Left lobe of liver (tissue), 2 donors: ENCODE measurements around the gene BEST4. TPM values are rescaled to one million over a fixed set of nuclear protein-coding genes. Genes with fewer than 3 reads are reported as not detected.
A peak's percentile ranks its signal among the peaks of the same experiment; 100 is the strongest.
"Not testable (repeated sequence)": the region's sequence is repeated elsewhere in the genome, so short reads cannot be mapped to it uniquely, and the experiment has no call there.

Experiments
- ATAC-seq: fragments of 200-7000 bp; cut with Tn5 transposase; one replicate; pipeline ENCODE4 v1.9.1; 2020; ENCODE audit warnings: mild to moderate bottlenecking, moderate library complexity
- DNase-seq: peaks from one replicate; pipeline ENCODE4 v3.0.0-alpha.2; 2020; ENCODE audit warnings: low spot score
- total RNA-seq: library from RNA; stranded (reverse); gene quantifications from one replicate; pipeline ENCODE4 v1.2.1, GENCODE V29; 2021
- donor health status: DM: no; HTN: no; CAD: no; lungs with moderate emphysema.
- donor health status: DM: no; HTN: yes; CAD: no.

Gene BEST4
- total RNA-seq, 1 donor from 2014 or later = 0.10 TPM

DNA sequence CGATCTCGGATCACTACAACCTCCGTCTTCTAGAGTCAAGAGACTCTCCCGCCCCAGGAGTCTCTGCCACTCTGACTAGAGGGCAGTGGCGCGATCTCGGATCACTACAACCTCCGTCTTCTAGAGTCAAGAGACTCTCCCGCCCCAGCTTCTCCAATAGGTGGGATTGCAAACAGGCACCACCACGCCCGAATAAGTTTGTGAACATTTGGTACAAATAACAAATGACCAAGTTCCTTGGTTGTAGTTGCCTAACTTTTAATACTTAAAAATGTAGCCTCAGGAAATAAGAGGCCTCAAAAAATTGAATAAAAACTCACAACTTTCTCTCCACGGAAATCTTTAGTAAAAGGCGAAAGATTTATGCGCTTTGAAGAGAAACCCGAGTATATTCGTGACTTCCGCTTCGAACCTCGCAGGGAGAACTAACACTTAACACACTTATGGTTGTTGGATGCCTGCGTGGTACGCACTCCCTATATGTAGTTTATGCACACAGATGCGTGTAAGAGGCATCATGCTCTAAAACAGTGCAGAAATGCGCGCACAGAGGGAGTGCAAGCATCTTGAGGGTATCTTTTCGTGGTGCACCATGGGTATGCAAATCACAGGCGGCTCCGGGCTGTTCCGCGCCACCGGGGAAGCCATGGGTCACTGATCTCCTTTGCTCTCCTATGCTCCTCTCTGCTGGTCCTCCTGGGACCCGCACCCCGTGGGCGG is 31.8 kb upstream of the BEST4 start:
- DNase-seq = peak; percentile 85
- ATAC-seq = peak; percentile 91

DNA sequence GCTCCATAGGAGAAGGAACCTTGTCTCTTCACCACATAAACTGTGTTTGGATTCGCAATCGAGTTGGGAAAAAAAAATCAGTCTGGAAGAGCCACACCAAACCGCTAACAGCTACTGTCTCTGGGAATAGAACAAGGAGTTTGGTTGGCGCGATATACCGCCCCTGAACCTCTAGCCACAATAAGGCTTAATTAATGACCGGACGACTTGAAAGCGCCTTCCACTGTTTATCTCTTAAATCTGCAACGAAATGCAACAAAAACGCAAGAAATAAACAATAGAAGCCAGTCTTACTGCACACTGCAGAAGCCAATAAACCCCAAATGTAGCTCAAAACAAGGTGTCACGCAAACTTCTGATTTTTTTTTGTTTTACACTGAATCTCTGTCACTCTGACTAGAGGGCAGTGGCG is 31.2 kb upstream of the BEST4 start:
- peak; percentile 19 for ATAC-seq
- DNase-seq = no peak

DNA sequence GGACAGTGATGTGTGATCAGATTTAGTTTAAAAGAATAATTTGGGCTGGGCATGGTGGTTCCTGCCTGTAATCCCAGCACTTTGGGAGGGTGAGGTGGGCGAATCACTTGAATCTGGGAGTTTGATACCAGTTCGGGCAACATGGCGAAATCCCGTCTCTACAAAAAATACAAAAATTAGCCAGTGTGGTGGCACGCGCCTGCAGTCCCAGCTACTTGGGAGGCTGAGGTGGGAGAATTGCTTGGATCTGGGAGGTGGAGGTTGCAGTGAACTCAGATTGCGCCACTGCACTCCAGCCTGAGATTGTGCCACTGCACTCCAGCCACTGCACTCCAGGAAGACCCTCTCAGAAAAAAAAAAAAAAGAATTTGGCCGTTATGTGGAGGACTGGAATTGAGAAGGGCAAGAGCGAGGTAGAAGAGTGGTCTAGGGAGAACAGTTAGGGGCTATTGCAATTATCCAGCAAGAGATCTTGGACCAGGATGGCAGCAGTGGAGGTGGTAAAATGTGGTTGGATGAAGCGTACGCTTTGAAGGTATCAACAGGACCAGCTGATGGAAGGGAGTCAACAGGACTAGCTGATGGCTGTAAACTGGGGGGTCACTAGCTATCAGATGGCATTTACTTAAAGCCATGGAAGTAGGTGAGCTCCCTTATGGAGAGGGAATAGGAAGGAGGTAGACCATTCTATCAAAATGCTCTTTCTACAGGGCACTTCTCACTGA is 30.0 kb upstream of the BEST4 start:
- no peak for ATAC-seq
- DNase-seq = no peak

DNA sequence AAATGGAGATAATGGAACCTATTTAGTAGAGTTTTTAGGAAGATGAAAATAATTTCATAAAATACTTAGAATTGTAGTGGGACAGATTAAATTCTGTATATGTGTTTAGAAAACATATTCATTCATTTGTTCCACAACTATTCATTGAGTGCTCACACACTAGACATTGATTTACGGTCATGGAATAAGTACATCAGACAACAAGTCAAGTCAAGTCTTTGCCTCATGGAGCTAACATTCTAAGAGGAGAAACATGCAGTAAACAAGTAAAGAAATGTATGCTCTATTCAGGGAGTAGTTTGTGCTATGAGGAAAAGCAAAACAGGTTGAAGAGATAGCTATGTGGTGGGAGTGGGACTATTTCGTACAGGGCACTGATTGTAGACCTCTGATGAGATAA is 29.3 kb upstream of the BEST4 start:
- ATAC-seq = no peak
- no peak for DNase-seq

DNA sequence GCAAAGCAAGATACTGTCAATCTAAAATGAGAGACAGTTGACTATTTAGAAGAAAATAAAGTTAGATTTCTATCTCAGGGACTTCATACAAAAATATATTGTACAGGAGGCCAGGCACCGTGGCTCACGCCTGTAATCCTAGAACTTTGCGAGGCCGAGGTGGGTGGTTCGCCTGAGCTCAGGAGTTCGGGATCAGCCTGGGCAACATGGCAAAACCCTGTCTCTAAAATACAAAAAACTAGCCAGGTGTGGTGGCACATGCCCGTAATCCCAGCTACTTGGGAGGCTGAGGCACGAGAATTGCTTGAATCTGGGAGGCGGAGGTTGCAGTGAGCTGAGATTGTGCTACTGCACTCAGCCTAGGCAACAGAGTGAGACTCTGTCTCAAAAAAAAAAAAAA is 28.0 kb upstream of the BEST4 start:
- DNase-seq, ATAC-seq: not testable (repeated sequence)

DNA sequence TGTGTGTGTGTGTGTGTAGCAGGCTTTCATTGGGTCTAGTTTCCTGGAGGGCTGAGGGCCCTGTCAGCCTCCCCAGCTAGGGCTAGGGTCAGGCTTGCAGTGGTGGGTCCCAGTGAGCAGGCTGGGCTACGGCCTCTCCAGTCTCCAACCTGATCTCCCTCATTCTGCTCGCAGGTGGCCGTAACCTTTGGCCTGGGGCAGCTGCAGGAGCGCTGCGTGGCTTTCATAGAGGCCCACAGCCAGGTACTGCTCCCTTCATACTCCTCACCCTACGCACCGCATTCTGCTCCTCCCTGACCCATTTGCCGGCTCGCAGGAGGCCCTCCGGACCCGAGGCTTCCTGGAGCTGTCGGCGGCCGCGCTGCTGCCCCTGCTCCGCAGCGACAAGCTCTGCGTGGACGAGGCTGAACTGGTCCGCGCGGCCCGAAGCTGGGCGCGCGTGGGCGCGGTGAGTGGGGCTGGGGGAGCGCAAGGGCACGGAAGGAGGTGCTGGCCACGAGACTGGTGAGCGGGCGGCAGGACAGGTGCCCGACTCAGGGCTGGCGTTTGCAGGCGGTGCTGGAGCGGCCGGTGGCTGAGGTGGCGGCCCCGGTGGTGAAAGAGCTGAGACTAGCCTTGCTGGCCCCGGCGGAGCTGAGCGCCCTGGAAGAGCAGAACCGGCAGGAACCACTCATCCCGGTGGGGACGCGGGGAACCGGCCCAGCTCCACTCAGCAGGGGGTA is 25.0 kb upstream of the BEST4 start:
- peak; percentile 67 for ATAC-seq
- peak; percentile 72 for DNase-seq

DNA sequence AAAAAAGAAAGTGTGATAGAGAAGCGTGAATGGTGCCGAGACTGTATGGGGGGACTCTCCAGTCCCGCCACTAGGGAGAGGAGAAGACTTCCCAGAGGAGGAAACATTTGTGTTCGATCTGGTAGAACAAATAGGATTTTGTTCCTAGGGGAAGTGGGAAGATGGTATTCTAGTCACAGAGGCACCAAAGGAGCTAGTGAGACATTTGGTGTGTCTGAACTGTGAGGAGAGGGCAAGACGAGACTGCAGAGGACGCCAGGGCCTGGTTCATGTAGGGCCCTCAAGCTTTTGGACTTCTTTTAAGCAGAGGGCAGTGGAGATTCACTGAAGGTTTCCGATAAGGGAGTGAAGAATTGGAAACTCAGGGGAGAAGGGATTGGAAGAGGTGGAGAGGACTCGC is 23.3 kb upstream of the BEST4 start:
- ATAC-seq (no peak), DNase-seq (no peak)

DNA sequence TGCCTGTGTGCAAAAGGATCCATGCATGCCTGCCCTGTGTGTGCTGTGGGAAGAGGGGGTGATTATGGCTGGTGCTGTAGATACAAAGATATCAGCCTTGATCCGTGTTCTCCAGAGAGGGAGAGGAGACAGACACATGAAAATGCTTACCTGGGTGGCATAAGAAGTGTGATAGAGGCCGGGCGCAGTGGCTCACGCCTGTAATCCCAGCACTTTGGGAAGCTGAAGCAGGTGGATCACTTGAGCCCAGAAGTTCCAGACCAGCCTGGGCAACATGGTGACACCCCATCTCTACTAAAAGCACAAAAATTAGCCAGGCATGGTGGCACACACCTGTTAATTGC is 22.8 kb upstream of the BEST4 start:
- DNase-seq, ATAC-seq: not testable (repeated sequence)

DNA sequence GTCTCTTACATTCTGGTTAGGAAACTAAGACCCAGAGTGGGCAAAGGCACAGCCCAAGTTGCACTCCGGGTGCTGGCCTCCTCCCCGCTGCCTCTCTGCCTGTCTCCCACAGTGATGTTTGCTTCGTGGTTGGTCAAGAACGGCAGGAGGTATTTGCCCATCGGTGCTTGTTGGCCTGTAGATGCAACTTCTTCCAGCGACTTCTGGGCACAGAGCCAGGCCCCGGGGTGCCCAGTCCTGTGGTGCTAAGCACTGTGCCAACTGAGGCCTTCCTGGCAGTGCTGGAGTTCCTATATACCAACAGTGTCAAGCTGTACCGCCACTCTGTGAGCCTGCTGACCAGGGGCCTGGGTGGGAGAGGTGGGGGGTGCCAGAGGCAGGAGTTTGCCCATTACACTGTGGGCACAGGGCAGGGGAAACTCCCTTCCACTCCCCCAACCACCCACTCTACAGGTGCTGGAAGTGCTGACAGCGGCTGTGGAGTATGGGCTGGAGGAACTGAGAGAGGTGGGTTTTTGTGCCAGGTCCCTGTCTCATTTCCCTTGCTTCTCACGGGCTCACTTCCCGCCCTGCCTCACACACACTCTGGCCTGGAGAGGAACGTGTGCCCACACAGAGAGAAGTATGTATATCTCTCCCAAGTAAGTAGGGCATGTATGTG is 22.3 kb upstream of the BEST4 start:
- ATAC-seq (no peak), DNase-seq (no peak)

DNA sequence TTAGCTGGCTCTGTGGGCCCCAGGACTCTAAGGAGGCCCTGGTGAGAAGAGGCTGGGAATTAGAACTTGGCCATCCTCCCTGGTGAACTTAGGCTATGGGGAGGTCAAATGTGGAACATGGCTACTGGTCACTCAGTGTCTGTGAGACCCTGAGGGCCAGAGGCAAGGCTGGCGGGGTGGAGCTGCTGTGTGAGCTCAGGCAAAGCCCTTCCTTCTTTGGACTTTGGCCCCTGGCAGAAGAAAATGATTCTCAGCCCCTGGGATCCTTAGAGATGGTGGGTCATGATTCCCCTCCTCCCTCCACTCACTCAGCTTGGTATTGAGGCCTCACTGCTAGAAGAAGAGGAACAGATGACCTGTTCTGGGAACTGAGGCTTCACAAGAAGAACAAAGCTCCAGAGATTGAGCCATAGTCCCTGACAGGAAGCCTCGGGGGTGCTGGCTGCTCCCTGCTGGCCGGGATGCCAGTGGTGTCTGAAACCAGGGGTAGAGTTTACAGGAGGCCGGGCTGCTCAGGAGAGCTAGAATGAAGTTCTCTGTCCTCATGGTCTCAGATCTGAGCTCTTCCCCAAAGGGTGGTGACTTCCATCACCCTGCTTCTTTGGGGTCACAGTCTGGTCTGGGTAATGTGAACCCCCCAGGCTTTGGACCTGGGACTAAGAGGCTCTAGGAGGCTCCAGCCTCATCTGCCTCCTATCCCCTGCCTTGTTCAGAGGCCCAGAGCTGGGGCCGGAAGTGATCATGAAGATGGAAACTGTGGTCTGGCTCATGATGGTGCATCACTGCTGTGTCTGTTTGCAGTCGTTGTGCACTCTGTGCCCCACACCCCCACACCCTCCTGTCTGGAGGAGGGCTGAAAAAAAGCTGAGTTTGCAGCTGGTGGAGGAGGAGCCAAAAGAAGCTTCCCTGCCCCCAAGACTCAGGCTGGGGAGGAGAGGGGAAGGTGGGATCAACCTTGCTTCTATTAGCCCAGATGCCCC is 21.3 kb upstream of the BEST4 start:
- ATAC-seq (no peak), DNase-seq (no peak)

DNA sequence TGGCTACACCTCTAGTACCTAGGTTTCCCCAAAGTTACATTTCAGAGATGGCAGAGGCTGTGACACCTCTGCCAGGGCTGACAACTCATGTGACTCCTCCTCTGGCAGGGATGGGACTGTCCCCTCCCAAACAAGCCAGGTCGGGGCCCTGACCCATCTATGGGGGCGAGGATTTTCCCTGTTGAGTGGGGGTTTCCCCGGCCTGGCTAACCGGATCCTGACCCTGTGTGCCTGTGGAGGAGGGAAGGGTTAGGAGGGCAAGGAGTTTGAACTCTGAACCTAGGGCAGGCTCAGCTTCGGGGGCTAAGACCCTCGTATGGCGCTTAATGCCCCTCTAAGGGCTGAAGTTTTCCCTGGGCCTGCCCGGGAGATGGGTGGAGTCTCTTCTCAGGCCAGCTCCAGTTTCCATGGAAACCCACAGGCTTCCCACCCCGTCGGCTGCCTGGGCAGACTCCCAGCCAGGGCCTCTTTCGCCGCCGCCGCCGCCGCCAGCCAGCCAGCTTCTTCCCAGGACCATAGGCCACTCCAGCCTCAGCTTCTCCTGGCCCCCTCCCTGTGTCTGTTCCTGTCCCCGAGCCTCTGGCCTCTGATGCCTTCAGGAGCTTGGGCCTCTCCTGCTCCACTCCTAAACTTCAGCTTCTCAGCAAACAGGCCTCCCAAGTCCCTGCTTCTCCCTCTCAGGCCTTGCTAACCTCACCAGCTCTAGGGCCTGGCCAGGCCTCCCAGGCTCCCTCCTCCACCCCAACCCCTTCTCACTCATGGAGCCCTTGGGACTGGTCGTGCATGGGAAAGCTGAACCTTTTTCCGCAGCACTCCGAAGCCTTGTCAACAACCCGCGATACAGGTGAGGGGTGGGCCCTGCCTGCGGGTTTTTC is 20.3 kb upstream of the BEST4 start, which contains the start of gene BTBD19:
BTBD19 (plus strand) TSS at position 461 of the 875 bp plus-strand sequence; CDS start at position 759, 298 bp downstream.
- peak; percentile 84 for DNase-seq
- peak; percentile 53 for ATAC-seq

DNA sequence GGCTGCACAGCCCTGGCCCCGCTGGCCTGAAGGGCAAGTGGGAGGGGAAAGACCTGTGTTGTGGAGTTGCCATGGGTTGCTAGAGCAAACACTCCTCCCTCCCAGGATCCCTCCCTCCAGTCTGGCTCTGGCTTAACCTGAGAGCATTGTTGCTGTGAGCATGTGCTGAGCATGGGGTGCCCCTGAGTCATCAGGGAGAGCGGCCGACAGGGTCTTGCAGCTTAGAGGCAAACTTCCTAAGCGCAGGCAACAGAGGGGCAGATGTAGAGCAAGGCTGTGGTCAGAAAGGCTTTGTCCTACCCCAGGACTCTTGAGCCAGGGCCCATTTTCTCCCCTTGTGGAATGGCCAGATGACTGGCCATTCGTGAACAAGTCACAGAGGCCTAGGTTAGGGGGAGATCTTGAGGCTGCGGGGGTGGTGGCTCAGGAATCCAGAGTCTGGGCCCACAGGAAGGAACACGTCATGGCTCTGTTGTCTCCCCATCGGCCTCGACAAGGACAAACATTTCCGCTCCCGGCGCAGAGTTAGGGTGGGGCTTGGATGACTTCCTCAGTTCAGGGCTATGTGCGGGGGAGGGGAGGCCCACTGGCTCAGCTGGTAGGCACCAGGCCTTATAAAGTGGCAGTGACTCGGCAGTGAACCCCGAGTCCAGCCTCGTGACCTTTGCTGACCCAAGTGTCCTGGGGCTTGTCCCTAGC is 19.5 kb upstream of the BEST4 start:
- peak; percentile 95 for DNase-seq
- ATAC-seq = peak; percentile 83

DNA sequence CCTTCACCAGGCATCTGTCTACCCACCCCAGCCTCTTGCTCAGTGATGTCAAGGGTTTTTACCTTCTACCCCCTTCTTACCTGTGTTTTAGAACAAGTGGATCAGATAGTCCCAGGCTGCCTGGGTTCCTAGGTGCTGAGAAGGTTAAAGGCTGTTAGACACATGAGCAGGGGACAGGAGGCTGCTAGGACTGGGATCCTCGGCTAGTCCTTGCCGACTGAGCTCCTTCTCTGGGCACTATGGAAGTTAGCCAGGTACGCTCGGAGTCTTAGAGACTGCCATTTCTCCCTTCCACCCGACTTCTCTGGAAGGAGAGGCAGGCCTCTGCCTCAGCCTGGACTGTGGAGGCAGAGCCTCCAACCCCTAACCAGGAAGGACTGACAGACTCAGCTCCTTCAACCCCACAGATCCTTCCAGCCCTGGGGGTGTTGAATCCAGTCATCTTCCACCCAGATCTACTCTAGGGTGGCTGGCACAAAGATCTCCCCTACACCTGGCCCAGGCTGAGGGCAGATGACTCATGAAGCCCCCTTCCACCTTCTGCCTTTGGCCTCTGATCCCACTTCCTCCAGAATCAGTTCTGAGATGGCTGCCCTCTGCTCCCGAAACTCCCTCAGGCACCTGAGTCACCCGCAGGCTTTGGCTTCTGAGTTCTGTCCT is 18.9 kb upstream of the BEST4 start, which contains the start of gene DYNLT4:
DYNLT4 (minus strand) TSS at position 648 of the 660 bp plus-strand sequence. CDS start 683 bp downstream, outside the sequence.
- ATAC-seq (no peak), DNase-seq (no peak)

DNA sequence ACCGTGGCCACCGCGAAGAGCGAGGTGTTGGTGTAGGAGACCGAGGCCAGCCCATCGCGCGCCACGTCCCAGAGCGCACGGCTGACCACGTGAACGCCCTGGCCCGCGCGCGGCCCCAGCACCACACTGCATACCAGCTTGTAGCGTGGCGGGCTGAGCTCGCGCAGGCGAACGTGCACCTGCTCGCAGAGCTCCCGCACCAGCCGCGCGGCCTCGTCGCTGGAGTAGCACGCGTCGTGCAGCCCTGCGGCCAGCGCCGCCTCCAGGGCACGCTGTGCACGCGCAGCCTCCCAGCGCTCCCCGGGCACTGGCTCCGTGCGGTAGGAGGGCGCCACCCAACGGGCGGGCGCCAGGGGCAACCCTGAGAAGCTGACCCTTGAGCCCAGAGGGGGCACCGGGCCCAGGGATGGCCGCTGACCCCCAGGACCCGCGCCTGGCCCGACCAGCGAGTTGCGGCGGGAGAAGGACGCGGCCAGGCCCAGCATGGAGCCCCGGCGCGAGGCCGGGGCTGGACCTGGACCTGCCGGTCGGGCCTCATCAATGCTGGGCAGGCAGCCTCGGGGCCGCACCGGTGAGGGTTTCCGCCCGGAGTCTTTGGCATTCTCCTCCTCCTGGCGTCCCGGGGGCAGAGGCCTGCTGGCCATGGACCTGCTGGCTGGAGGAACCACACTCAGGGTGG is 18.2 kb upstream of the BEST4 start:
- DNase-seq (no peak), ATAC-seq (no peak)

DNA sequence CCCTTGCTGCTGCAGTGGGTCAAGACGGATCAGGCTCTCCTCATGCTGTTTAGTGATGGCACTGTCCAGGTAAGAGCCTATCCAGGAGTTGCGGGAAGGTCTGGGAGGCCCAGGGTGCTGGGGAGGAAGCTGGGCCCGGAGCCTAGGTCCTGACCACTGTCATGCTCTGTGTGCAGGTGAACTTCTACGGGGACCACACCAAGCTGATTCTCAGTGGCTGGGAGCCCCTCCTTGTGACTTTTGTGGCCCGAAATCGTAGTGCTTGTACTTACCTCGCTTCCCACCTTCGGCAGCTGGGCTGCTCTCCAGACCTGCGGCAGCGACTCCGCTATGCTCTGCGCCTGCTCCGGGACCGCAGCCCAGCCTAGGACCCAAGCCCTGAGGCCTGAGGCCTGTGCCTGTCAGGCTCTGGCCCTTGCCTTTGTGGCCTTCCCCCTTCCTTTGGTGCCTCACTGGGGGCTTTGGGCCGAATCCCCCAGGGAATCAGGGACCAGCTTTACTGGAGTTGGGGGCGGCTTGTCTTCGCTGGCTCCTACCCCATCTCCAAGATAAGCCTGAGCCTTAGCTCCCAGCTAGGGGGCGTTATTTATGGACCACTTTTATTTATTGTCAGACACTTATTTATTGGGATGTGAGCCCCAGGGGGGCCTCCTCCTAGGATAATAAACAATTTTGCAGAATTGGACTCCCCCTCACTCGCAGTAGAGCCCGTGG is 17.5 kb upstream of the BEST4 start:
- ATAC-seq (no peak), DNase-seq (no peak)

DNA sequence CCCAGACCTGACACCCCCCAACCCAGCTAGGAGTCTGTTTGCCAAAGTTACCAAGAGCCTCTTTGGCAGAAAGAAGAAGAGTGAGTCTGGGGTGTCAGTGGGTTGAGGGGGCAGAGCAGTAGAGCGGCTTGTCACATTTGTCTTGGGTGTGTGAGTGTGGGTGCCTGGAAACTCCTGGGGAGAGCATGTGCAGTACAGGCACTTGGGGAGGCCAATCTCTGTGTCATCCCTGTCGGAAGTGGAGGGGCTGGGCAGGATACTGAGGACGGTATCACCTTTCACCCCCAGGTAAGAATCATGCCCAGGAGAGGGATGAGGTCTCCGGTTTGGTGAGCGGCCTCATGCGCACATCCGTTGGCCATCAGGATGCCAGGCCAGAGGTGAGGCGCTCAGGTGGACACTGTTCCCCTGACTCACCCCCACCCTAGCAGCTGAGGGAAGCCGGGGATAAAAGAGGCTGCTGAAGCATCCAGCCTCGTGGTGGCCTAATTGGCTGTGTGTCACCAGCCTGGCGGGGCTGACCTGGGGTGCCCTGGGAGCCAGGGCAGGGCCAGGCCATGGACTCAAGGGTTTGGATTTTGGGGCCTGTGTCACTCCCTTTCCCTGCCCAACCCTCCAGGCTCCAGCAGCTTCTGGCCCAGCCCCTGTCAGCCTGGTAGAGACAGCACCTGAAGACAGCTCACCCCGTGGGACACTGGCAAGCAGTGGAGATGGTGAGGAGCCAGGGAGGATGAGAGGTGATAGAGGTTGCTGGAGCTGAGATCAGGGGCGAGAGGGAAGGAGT is 15.5 kb upstream of the BEST4 start:
- ATAC-seq = no peak
- no peak for DNase-seq
